GM18517 (cell line): ENCODE data around the gene KSR2.
"Not testable (repeated sequence)": the region's sequence is repeated elsewhere in the genome, so short reads cannot be mapped to it uniquely, and the experiment has no call there.

Source experiments
- ATAC-seq: cut with Tn5 transposase; IDR thresholded peaks from one replicate; pipeline ENCODE4 v1.9.1; 2021; ENCODE audit warnings: mild to moderate bottlenecking, moderate library complexity; ENCODE audit not compliant: unreplicated experiment

KSR2 gene

GRCh38 chr12:117768860-117769259 is 199.9 kb downstream of the KSR2 start:
- ATAC-seq, result no peak

GRCh38 chr12:117766008-117766407 is 202.8 kb downstream of the KSR2 start:
- no peak for ATAC-seq

- ATAC-seq, result no peak
Observed at GRCh38 chr12:117762143-117762542, 206.6 kb downstream of the KSR2 start.

- ATAC-seq, result no peak
Observed at GRCh38 chr12:117761528-117762100, 207.2 kb downstream of the KSR2 start.

GRCh38 chr12:117760990-117761389 is 207.8 kb downstream of the KSR2 start:
- no peak for ATAC-seq

- no peak for ATAC-seq
Observed at GRCh38 chr12:117750657-117751056, 218.1 kb downstream of the KSR2 start.

GRCh38 chr12:117749431-117749830 is 219.4 kb downstream of the KSR2 start:
- ATAC-seq, result no peak

- not testable (repeated sequence) for ATAC-seq
Observed at GRCh38 chr12:117746358-117746757, 222.4 kb downstream of the KSR2 start.

- ATAC-seq, result no peak
Observed at GRCh38 chr12:117744418-117744817, 224.4 kb downstream of the KSR2 start.

GRCh38 chr12:117743761-117744160 is 225.0 kb downstream of the KSR2 start:
- ATAC-seq, result no peak

- ATAC-seq, result no peak
Observed at GRCh38 chr12:117742721-117743120, 226.1 kb downstream of the KSR2 start.

GRCh38 chr12:117738233-117738632 is 230.6 kb downstream of the KSR2 start:
- no peak for ATAC-seq

GRCh38 chr12:117733549-117733805 is 235.3 kb downstream of the KSR2 start:
- no peak for ATAC-seq

- ATAC-seq, result no peak
Observed at GRCh38 chr12:117732761-117733548, 235.8 kb downstream of the KSR2 start.

GRCh38 chr12:117731131-117731530 is 237.7 kb downstream of the KSR2 start:
- not testable (repeated sequence) for ATAC-seq

GRCh38 chr12:117727301-117727700 is 241.5 kb downstream of the KSR2 start:
- ATAC-seq, result no peak

GRCh38 chr12:117724543-117724942 is 244.2 kb downstream of the KSR2 start:
- ATAC-seq, result no peak

GRCh38 chr12:117718559-117718958 is 250.2 kb downstream of the KSR2 start:
- no peak for ATAC-seq

- no peak for ATAC-seq
Observed at GRCh38 chr12:117718141-117718540, 250.6 kb downstream of the KSR2 start.

- no peak for ATAC-seq
Observed at GRCh38 chr12:117714203-117714602, 254.6 kb downstream of the KSR2 start.

GRCh38 chr12:117710121-117710520 is 258.7 kb downstream of the KSR2 start:
- no peak for ATAC-seq

GRCh38 chr12:117707861-117708260 is 260.9 kb downstream of the KSR2 start:
- no peak for ATAC-seq

- ATAC-seq, result no peak
Observed at GRCh38 chr12:117703584-117703983, 265.2 kb downstream of the KSR2 start.
